K562 (cell line): Measurements from ENCODE around the gene CBX2. TPM values are rescaled to one million over a fixed set of nuclear protein-coding genes. Genes with fewer than 3 reads are reported as not detected.

Experiments
- CBFA2T2 ChIP-seq: fragments of 450-650 bp; conservative IDR thresholded peaks from 2 replicates; pipeline ENCODE4 v1.6.1; 2017; ENCODE audit warnings: mild to moderate bottlenecking
- CHD4 ChIP-seq: fragments of 200-600 bp; sonication (generic); IDR thresholded peaks from 3 replicates; pipeline ENCODE4 v1.6.1; 2012; ENCODE audit warnings: low read depth, mild to moderate bottlenecking, mixed read lengths, low read length, inconsistent platforms; ENCODE audit not compliant: insufficient read depth, insufficient replicate concordance, poor library complexity, severe bottlenecking
- CXXC5 ChIP-seq: fragments of 250-450 bp; sonication (Bioruptor Pico); IDR thresholded peaks from 2 replicates; pipeline ENCODE4 v1.8.0; 2022; ENCODE audit warnings: inconsistent platforms, mild to moderate bottlenecking, moderate library complexity
- DPF2 ChIP-seq: fragments of 450-650 bp; IDR thresholded peaks from 2 replicates; pipeline ENCODE4 v1.6.1; 2016
- JUND ChIP-seq, 2 experiments: IDR thresholded peaks; 2 replicates in 1 of 2; 3 replicates in 1 of 2; pipeline ENCODE4 v1.6.1; 2011; ENCODE audit warnings: borderline replicate concordance in 2 of 2, low read depth in 2 of 2, low read length in 2 of 2, improper control_type of control experiment in 1 of 2, missing biosample characterization in 1 of 2, missing genetic modification characterization in 1 of 2, missing genetic modification reagents in 1 of 2
- KLF6 ChIP-seq: fragments of 250-450 bp; sonication (Bioruptor Pico); IDR thresholded peaks from 2 replicates; pipeline ENCODE4 v1.4.0; 2020; ENCODE audit warnings: mild to moderate bottlenecking, moderate library complexity, borderline replicate concordance
- NBN ChIP-seq: fragments of 450-650 bp; IDR thresholded peaks from 2 replicates; pipeline ENCODE4 v1.6.1; 2016; ENCODE audit warnings: low read depth, mild to moderate bottlenecking
- POLR2AphosphoS5 ChIP-seq: IDR thresholded peaks from 2 replicates; pipeline ENCODE4 v1.6.1; 2011; ENCODE audit warnings: mild to moderate bottlenecking, low read depth, low read length, moderate library complexity; ENCODE audit not compliant: control insufficient read depth, insufficient read depth
- POLR2H ChIP-seq: IDR thresholded peaks from 2 replicates; pipeline ENCODE4 v1.6.1; 2016; ENCODE audit warnings: missing genetic modification characterization, low read depth, mild to moderate bottlenecking, control low read depth, missing compliant biosample characterization, moderate library complexity
- PTRF ChIP-seq: fragments of 450-650 bp; IDR thresholded peaks from 2 replicates; pipeline ENCODE4 v1.6.1; 2016; ENCODE audit warnings: mild to moderate bottlenecking, missing genetic modification characterization, missing compliant biosample characterization
- RBFOX2 ChIP-seq: fragments of 200-400 bp; formaldehyde crosslinking; IDR thresholded peaks from 2 replicates; pipeline ENCODE4 v1.6.1; 2017; ENCODE audit warnings: low read depth, mild to moderate bottlenecking, low read length, moderate library complexity
- RBM22 ChIP-seq: fragments of 200-400 bp; formaldehyde crosslinking; IDR thresholded peaks from 2 replicates; pipeline ENCODE4 v1.6.1; 2018; ENCODE audit warnings: low read length, low read depth; ENCODE audit not compliant: poor library complexity, severe bottlenecking
- TARDBP ChIP-seq: fragments of 450-650 bp; IDR thresholded peaks from 2 replicates; pipeline ENCODE4 v1.6.1; 2016
- TEAD1 ChIP-seq, 2 experiments: fragments of 450-650 bp in 1 of 2; sonication (generic) in 1 of 2; formaldehyde crosslinking; IDR thresholded peaks; 2 replicates each; pipeline versions ENCODE4 v1.4.0 to v1.8.0; 2020 to 2022; ENCODE audit warnings: mild to moderate bottlenecking in 2 of 2, missing genetic modification reagents in 1 of 2
- ZBTB8A ChIP-seq: fragments of 450-650 bp; IDR thresholded peaks from 2 replicates; pipeline ENCODE4 v1.6.1; 2018; ENCODE audit warnings: mild to moderate bottlenecking, moderate library complexity; ENCODE audit not compliant: partially characterized antibody
- ZNF23 ChIP-seq: fragments of 250-450 bp; sonication (Bioruptor Pico); IDR thresholded peaks from 2 replicates; pipeline ENCODE4 v1.4.0; 2020; ENCODE audit warnings: mild to moderate bottlenecking
- ZNF384 ChIP-seq: IDR thresholded peaks from 2 replicates; pipeline ENCODE4 v1.6.1; 2012; ENCODE audit warnings: low read depth, low read length, improper control_type of control experiment
- polyA plus RNA-seq, 8 experiments: library from polyadenylated mRNA; depleted of rRNA in 4 of 8; stranded (reverse) in 5 of 8; unstranded in 3 of 8; fragments of >200 nt; fragmentation: Nextera tagmentation in 2 of 8; fragmentation: Illumina TruSeq in 1 of 8; extraction: Ambion mirVana in 2 of 8; extraction: Trizol in 1 of 8; gene quantifications; 2 replicates each; pipeline versions ENCODE4 v1.2.1 to v1.2.3, GENCODE V29; 2011 to 2014; ENCODE audit warnings: inconsistent platforms in 1 of 8, missing spikeins in 1 of 8
- total RNA-seq, 7 experiments: library from RNA; depleted of rRNA in 6 of 7; stranded (reverse); fragments of >200 nt in 6 of 7; fragmentation: Illumina TruSeq in 2 of 7; extraction: Trizol in 2 of 7; gene quantifications; 2 replicates each; pipeline versions ENCODE4 v1.2.1 to v1.2.3, GENCODE V29; 2011 to 2021; ENCODE audit warnings: low replicate concordance in 1 of 7
- TF ChIP-seq, protein P1 (sequence below), 2 experiments: fragments of 450-650 bp in 1 of 2; sonication (generic) in 1 of 2; formaldehyde crosslinking; conservative IDR thresholded peaks; 2 replicates each; pipeline versions ENCODE4 v1.4.0 to v1.8.1; 2020 to 2022; ENCODE audit warnings: mild to moderate bottlenecking in 1 of 2, missing genetic modification reagents in 1 of 2
- TF ChIP-seq, protein P2 (sequence below): fragments of 250-450 bp; sonication (Bioruptor Pico); IDR thresholded peaks from 2 replicates; pipeline ENCODE4 v1.8.0; 2022; ENCODE audit warnings: moderate library complexity, mild to moderate bottlenecking, inconsistent platforms
- TF ChIP-seq, protein P3 (sequence below): sonication (generic); formaldehyde crosslinking; IDR thresholded peaks from 2 replicates; pipeline ENCODE4 v1.8.0; 2022; ENCODE audit warnings: mild to moderate bottlenecking, missing genetic modification reagents
- TF ChIP-seq, protein P4 (sequence below): sonication (generic); formaldehyde crosslinking; IDR thresholded peaks from 2 replicates; pipeline ENCODE4 v1.8.0; 2022; ENCODE audit warnings: missing genetic modification reagents, mild to moderate bottlenecking, borderline replicate concordance

CBX2 gene
- total and polyA plus RNA-seq, 9 of the 15 experiments (the other 6 are each of a cell fraction or from before 2014, with no cell fraction given) = 0.66 to 26.9 (median 13.9) TPM

DNA sequence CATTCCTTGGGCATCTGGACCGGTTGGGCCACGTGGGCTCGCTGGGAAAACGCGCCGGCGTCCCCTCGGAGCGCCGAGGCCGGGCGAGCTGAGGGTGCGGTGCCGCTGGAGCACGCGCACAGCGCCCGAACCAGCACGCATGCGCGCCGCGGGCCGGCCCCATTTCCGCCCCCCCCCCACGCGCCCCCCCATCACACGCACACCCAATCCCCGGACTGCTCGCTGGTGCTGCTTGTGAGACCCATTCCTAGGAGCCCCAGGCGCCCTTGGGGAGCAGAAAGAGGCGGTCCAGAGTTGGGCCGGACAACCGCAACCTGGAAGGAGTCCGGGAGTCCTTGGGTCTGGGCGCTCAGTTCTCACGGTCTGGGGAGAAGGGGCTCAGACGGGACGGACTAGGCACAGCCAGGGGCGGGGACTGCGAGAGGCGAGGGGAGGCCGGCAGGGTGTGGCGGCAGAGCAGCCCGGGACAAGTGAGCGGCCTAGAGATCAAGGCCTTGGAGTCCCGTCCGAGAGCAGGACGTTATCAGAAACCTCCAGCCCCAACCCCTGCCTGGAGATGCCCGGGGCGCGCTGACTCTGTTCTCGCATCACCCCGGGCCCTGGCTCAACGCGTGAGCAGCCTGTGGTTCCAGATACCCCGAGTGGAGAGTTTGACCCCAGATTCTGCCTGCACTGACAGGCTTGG is 24.9 kb downstream of the CBX2 start (continued):
- peak; percentile 90 for TF ChIP-seq RBFOX2
- TF ChIP-seq RBM22 = no peak
- no peak for TF ChIP-seq ZBTB8A
- TF ChIP-seq POLR2AphosphoS5 = peak; percentile 67
- TF ChIP-seq NBN = peak; percentile 46; the same call in 1 of the 2 replicates
- TF ChIP-seq POLR2H (tag) = no peak; the same call in 1 of the 2 replicates
- peak in 1 of 2 experiments; percentile 93; a peak in 1 of 4 replicates for TF ChIP-seq TEAD1 (CRISPR knock-in tag; IDR thresholded peaks at IDR 0.05)
- peak; percentile 94 for TF ChIP-seq TARDBP
- no peak for TF ChIP-seq CHD4
- peak; percentile 77 for TF ChIP-seq DPF2
- no peak for TF ChIP-seq PTRF (tag)
- TF ChIP-seq, protein P1, sequence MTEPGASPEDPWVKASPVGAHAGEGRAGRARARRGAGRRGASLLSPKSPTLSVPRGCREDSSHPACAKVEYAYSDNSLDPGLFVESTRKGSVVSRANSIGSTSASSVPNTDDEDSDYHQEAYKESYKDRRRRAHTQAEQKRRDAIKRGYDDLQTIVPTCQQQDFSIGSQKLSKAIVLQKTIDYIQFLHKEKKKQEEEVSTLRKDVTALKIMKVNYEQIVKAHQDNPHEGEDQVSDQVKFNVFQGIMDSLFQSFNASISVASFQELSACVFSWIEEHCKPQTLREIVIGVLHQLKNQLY (CRISPR knock-in tag; conservative IDR thresholded peaks at IDR 0.05) = peak in 1 of 2 experiments; percentile 99; a peak in 2 of 4 replicates
- TF ChIP-seq, protein P2, sequence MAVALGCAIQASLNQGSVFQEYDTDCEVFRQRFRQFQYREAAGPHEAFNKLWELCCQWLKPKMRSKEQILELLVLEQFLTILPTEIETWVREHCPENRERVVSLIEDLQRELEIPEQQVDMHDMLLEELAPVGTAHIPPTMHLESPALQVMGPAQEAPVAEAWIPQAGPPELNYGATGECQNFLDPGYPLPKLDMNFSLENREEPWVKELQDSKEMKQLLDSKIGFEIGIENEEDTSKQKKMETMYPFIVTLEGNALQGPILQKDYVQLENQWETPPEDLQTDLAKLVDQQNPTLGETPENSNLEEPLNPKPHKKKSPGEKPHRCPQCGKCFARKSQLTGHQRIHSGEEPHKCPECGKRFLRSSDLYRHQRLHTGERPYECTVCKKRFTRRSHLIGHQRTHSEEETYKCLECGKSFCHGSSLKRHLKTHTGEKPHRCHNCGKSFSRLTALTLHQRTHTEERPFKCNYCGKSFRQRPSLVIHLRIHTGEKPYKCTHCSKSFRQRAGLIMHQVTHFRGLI (CRISPR knock-in tag) = no peak
- TF ChIP-seq, protein P3, sequence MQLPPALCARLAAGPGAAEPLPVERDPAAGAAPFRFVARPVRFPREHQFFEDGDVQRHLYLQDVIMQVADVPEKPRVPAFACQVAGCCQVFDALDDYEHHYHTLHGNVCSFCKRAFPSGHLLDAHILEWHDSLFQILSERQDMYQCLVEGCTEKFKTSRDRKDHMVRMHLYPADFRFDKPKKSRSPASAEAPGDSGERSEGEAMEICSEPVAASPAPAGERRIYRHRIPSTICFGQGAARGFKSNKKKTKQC (CRISPR knock-in tag) = peak; percentile 99
- no peak for TF ChIP-seq ZNF23
- TF ChIP-seq CBFA2T2 = peak; percentile 77
- peak; percentile 87 for TF ChIP-seq CXXC5 (CRISPR knock-in tag)
- TF ChIP-seq, protein P4, sequence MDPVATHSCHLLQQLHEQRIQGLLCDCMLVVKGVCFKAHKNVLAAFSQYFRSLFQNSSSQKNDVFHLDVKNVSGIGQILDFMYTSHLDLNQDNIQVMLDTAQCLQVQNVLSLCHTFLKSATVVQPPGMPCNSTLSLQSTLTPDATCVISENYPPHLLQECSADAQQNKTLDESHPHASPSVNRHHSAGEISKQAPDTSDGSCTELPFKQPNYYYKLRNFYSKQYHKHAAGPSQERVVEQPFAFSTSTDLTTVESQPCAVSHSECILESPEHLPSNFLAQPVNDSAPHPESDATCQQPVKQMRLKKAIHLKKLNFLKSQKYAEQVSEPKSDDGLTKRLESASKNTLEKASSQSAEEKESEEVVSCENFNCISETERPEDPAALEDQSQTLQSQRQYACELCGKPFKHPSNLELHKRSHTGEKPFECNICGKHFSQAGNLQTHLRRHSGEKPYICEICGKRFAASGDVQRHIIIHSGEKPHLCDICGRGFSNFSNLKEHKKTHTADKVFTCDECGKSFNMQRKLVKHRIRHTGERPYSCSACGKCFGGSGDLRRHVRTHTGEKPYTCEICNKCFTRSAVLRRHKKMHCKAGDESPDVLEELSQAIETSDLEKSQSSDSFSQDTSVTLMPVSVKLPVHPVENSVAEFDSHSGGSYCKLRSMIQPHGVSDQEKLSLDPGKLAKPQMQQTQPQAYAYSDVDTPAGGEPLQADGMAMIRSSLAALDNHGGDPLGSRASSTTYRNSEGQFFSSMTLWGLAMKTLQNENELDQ (CRISPR knock-in tag) = no peak
- peak; percentile 66; the same call in 1 of the 2 replicates for TF ChIP-seq KLF6 (CRISPR knock-in tag)
- TF ChIP-seq JUND (IDR thresholded peaks at IDR 0.05; ENCODE audit: borderline replicate concordance, low read depth, low read length) = no peak
- TF ChIP-seq JUND (tag; IDR thresholded peaks at IDR 0.05; ENCODE audit: borderline replicate concordance, low read depth, low read length) = peak; percentile 28; the same call in 1 of the 3 replicates
- TF ChIP-seq ZNF384 = no peak
